ENCODE measurements around the gene CHST13. TPM values are rescaled to one million over a fixed set of nuclear protein-coding genes. Genes with fewer than 3 reads are reported as not detected.

CHST13 gene
- polyA plus RNA-seq, 6 donors from 2014 or later: 0.16 to 0.53 TPM; not detected in 4

- ATAC-seq (ENCODE audit: low read depth in 2 of 2) (no peak), DNase-seq (no peak)
- Mint-ChIP-seq H3K27ac (no peak overlapping the region), H3K36me3 (no peaks in the 10 kb centered on the region), H3K27me3 (peaks cover 4 to 13% (median 9%) of the 10 kb centered on the region in 3 donors), H3K4me3 (no peak overlapping the region), H3K4me1 (no peaks in the 10 kb centered on the region), H3K9me3 (no peaks in the 10 kb centered on the region)
Measured at GRCh38 chr3:126503701-126504100, 20.3 kb upstream of the CHST13 start.

GRCh38 chr3:126507886-126508285, 16.1 kb upstream of the CHST13 start:
- H3K4me3 Mint-ChIP-seq: no peak overlapping the region
- H3K9me3 Mint-ChIP-seq: no peaks in the 10 kb centered on the region
- peaks cover 4 to 13% (median 9%) of the 10 kb centered on the region in 3 donors for H3K27me3 Mint-ChIP-seq
- ATAC-seq (ENCODE audit: low read depth in 2 of 2) (no peak), DNase-seq (no peak)
- H3K36me3 Mint-ChIP-seq: no peaks in the 10 kb centered on the region
- H3K27ac Mint-ChIP-seq: no peak overlapping the region
- H3K4me1 Mint-ChIP-seq: no peaks in the 10 kb centered on the region

- Mint-ChIP-seq H3K27me3 (peaks cover 4 to 13% (median 9%) of the 10 kb centered on the region in 3 donors), H3K9me3 (no peaks in the 10 kb centered on the region), H3K4me1 (no peaks in the 10 kb centered on the region), H3K27ac (no peak overlapping the region), H3K36me3 (no peaks in the 10 kb centered on the region), H3K4me3 (no peak overlapping the region)
- ATAC-seq (ENCODE audit: low read depth in 2 of 2) (no peak), DNase-seq (no peak)
Measured at GRCh38 chr3:126508564-126508964, 15.4 kb upstream of the CHST13 start.

GRCh38 chr3:126509597-126510307, 14.2 kb upstream of the CHST13 start:
- Mint-ChIP-seq H3K27ac (no peak overlapping the region), H3K36me3 (no peaks in the 10 kb centered on the region), H3K27me3 (peaks cover 4 to 12% (median 7%) of the 10 kb centered on the region in 3 donors), H3K4me3 (no peak overlapping the region), H3K4me1 (no peaks in the 10 kb centered on the region), H3K9me3 (no peaks in the 10 kb centered on the region)
- ATAC-seq (ENCODE audit: low read depth in 2 of 2) (no peak), DNase-seq (no peak)

- no peak overlapping the region for H3K27ac Mint-ChIP-seq
- H3K4me1 Mint-ChIP-seq: no peaks in the 10 kb centered on the region
- DNase-seq: no peak
- ATAC-seq (ENCODE audit: low read depth in 2 of 2): no peak
- peaks cover under 1 to 6% (median 4%) of the 10 kb centered on the region in 3 donors for H3K27me3 Mint-ChIP-seq
- no peaks in the 10 kb centered on the region for H3K36me3 Mint-ChIP-seq
- H3K4me3 Mint-ChIP-seq: no peak overlapping the region
- no peaks in the 10 kb centered on the region for H3K9me3 Mint-ChIP-seq
Measured at GRCh38 chr3:126510308-126510910, 13.5 kb upstream of the CHST13 start.

- Mint-ChIP-seq H3K4me3 (no peak overlapping the region), H3K9me3 (no peaks in the 10 kb centered on the region), H3K27me3 (peaks cover 0 to 1% (median under 1%) of the 10 kb centered on the region in 3 donors), H3K27ac (no peak overlapping the region), H3K4me1 (no peaks in the 10 kb centered on the region), H3K36me3 (no peaks in the 10 kb centered on the region)
- ATAC-seq (ENCODE audit: low read depth in 2 of 2) (no peak), DNase-seq (no peak)
Measured at GRCh38 chr3:126511291-126511690, 12.7 kb upstream of the CHST13 start.

GRCh38 chr3:126512026-126512425, 11.9 kb upstream of the CHST13 start:
- no peaks in the 10 kb centered on the region for H3K4me1 Mint-ChIP-seq
- H3K4me3 Mint-ChIP-seq: no peak overlapping the region
- H3K27me3 Mint-ChIP-seq: peaks cover 0 to 5% (median 0%) of the 10 kb centered on the region in 3 donors
- ATAC-seq (ENCODE audit: low read depth in 2 of 2) (no peak), DNase-seq (no peak)
- H3K9me3 Mint-ChIP-seq: no peaks in the 10 kb centered on the region
- no peak overlapping the region for H3K27ac Mint-ChIP-seq
- H3K36me3 Mint-ChIP-seq: no peaks in the 10 kb centered on the region

GRCh38 chr3:126512916-126513650, 10.9 kb upstream of the CHST13 start:
- Mint-ChIP-seq H3K27ac (no peak overlapping the region), H3K27me3 (peaks cover 0 to 5% (median 0%) of the 10 kb centered on the region in 3 donors), H3K4me1 (no peaks in the 10 kb centered on the region), H3K9me3 (no peaks in the 10 kb centered on the region), H3K4me3 (no peak overlapping the region), H3K36me3 (no peaks in the 10 kb centered on the region)
- no peak for ATAC-seq (ENCODE audit: low read depth in 2 of 2)
- DNase-seq: no peak

- Mint-ChIP-seq H3K4me3 (no peak overlapping the region), H3K36me3 (no peaks in the 10 kb centered on the region), H3K27me3 (peaks cover 0 to 8% (median 0%) of the 10 kb centered on the region in 3 donors), H3K9me3 (no peaks in the 10 kb centered on the region), H3K27ac (no peak overlapping the region), H3K4me1 (no peaks in the 10 kb centered on the region)
- DNase-seq: no peak
- ATAC-seq (ENCODE audit: low read depth in 2 of 2): no peak
Measured at GRCh38 chr3:126514161-126514560, 9.8 kb upstream of the CHST13 start.

GRCh38 chr3:126515066-126515706, 8.8 kb upstream of the CHST13 start:
- H3K27ac Mint-ChIP-seq: no peak overlapping the region
- ATAC-seq (ENCODE audit: low read depth in 2 of 2): no peak
- no peaks in the 10 kb centered on the region for H3K36me3 Mint-ChIP-seq
- H3K4me3 Mint-ChIP-seq: no peak overlapping the region
- DNase-seq: no peak
- H3K4me1 Mint-ChIP-seq: no peaks in the 10 kb centered on the region
- peaks cover 0 to 14% (median 0%) of the 10 kb centered on the region in 3 donors for H3K27me3 Mint-ChIP-seq
- no peaks in the 10 kb centered on the region for H3K9me3 Mint-ChIP-seq

- ATAC-seq (ENCODE audit: low read depth in 2 of 2) (no peak), DNase-seq (no peak)
- H3K4me3 Mint-ChIP-seq: no peak overlapping the region
- no peaks in the 10 kb centered on the region for H3K4me1 Mint-ChIP-seq
- H3K27ac Mint-ChIP-seq: peak overlapping the region in 1 of 6 donors; percentile 69
- peaks cover 0 to 20% (median 0%) of the 10 kb centered on the region in 3 donors for H3K27me3 Mint-ChIP-seq
- no peaks in the 10 kb centered on the region for H3K9me3 Mint-ChIP-seq
- no peaks in the 10 kb centered on the region for H3K36me3 Mint-ChIP-seq
Measured at GRCh38 chr3:126516152-126516935, 7.6 kb upstream of the CHST13 start.

- H3K9me3 Mint-ChIP-seq: no peaks in the 10 kb centered on the region
- H3K4me1 Mint-ChIP-seq: no peaks in the 10 kb centered on the region
- H3K27me3 Mint-ChIP-seq: peaks cover 0 to 22% (median 3%) of the 10 kb centered on the region in 3 donors
- no peaks in the 10 kb centered on the region for H3K36me3 Mint-ChIP-seq
- ATAC-seq (ENCODE audit: low read depth in 2 of 2) (no peak), DNase-seq (no peak)
- H3K4me3 Mint-ChIP-seq: no peak overlapping the region
- no peak overlapping the region for H3K27ac Mint-ChIP-seq
Measured at GRCh38 chr3:126516936-126517290, 7.0 kb upstream of the CHST13 start.

All from naive B cell (primary cell).